ENCODE measurements around the gene ZBTB20. TPM values are rescaled to one million over a fixed set of nuclear protein-coding genes. Genes with fewer than 3 reads are reported as not detected.

Gene ZBTB20
- total RNA-seq, 4 donors from 2014 or later = 69.9 to 112 (median 80.8) TPM

DNA sequence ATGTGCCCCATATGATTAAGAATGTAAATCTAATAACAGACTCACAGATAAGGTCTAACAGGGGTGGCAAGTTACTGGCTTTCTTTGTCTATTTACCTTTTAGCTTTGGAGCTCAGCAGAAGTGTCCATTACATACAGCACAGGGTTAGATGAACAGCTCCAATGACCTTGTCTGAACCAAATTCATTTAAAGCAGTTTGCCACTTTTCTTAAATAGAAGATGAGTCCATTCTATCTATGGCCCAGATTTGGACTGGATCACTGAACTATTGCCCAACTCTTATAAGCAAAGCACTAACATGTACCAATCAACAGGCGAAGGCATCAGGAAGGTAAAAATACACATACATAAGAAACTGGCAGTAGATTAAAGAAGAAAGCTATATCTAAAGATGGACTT is 638.9 kb downstream of the ZBTB20 start:
- Histone ChIP-seq H3K36me3 (no peaks in the 10 kb centered on the region), H3K4me3 (no peak overlapping the region), H3K9me3 (no peaks in the 10 kb centered on the region), H3K4me1 (peaks cover 23 to 34% (median 24%) of the 10 kb centered on the region in 4 donors), H3K27ac (replicated peaks in 1 of 4) (no peak overlapping the region), H3K27me3 (no peaks in the 10 kb centered on the region)
- TF ChIP-seq, protein P1, sequence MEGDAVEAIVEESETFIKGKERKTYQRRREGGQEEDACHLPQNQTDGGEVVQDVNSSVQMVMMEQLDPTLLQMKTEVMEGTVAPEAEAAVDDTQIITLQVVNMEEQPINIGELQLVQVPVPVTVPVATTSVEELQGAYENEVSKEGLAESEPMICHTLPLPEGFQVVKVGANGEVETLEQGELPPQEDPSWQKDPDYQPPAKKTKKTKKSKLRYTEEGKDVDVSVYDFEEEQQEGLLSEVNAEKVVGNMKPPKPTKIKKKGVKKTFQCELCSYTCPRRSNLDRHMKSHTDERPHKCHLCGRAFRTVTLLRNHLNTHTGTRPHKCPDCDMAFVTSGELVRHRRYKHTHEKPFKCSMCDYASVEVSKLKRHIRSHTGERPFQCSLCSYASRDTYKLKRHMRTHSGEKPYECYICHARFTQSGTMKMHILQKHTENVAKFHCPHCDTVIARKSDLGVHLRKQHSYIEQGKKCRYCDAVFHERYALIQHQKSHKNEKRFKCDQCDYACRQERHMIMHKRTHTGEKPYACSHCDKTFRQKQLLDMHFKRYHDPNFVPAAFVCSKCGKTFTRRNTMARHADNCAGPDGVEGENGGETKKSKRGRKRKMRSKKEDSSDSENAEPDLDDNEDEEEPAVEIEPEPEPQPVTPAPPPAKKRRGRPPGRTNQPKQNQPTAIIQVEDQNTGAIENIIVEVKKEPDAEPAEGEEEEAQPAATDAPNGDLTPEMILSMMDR (IDR thresholded peaks at IDR 0.05) = no peak
- TF ChIP-seq POLR2A (IDR thresholded peaks at IDR 0.05; ENCODE audit: low read depth) = no peak
- TF ChIP-seq EP300 (IDR thresholded peaks at IDR 0.05) = no peak
- TF ChIP-seq POLR2AphosphoS5 (IDR thresholded peaks at IDR 0.05) = no peak
- WGBS = 83% methylated on average over 1 of the region's 1 CpG
- intact Hi-C loops (cut with DNase I) = no loop called here
- no peak for DNase-seq (ENCODE audit: extremely low spot score)

DNA sequence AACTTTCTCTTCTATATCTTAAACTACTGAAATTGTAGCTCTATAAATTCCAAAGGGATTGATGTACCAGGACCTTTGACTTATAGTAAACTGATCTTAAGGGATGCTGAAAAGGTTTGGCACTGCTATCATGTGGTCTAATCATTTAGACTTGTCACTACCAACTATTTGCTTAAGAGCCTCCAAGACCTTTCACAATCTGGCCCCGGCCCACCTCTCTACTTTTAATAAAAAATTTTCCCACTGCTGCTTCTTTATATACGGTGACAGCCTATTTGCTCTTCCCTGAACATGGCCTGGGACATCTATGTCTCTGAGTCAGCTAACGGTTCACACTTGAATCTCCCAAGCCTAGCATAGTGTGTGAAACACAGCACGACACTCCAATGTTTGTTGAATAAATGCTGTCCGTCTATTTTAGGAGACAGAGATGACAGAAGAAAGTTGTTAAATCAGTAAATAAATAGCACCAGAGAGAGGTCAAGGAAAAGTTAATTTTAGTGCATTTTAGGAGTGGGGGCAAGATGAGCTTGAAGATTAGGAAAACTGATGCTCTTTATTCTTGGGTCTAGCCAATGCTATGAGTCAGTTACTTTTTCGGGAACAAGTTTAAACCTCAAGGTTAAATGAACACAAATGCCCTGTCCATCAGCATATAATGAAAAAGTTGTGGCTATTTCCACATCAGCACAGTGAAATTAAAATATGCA is 640.3 kb downstream of the ZBTB20 start:
- Histone ChIP-seq H3K9me3 (no peaks in the 10 kb centered on the region), H3K27me3 (no peaks in the 10 kb centered on the region), H3K36me3 (no peaks in the 10 kb centered on the region), H3K4me3 (no peak overlapping the region), H3K4me1 (peaks cover 23 to 34% (median 24%) of the 10 kb centered on the region in 4 donors), H3K27ac (replicated peaks in 1 of 4) (peak overlapping the region in 1 of 4 donors; percentile 32)
- intact Hi-C loops (cut with DNase I) = no loop called here
- WGBS = 45% methylated on average over 6 of the region's 6 CpGs
- no peak for TF ChIP-seq POLR2AphosphoS5 (IDR thresholded peaks at IDR 0.05)
- TF ChIP-seq, protein P1 (IDR thresholded peaks at IDR 0.05) = no peak
- no peak for TF ChIP-seq EP300 (IDR thresholded peaks at IDR 0.05)
- TF ChIP-seq POLR2A (IDR thresholded peaks at IDR 0.05; ENCODE audit: low read depth) = no peak
- no peak for DNase-seq (ENCODE audit: extremely low spot score)

DNA sequence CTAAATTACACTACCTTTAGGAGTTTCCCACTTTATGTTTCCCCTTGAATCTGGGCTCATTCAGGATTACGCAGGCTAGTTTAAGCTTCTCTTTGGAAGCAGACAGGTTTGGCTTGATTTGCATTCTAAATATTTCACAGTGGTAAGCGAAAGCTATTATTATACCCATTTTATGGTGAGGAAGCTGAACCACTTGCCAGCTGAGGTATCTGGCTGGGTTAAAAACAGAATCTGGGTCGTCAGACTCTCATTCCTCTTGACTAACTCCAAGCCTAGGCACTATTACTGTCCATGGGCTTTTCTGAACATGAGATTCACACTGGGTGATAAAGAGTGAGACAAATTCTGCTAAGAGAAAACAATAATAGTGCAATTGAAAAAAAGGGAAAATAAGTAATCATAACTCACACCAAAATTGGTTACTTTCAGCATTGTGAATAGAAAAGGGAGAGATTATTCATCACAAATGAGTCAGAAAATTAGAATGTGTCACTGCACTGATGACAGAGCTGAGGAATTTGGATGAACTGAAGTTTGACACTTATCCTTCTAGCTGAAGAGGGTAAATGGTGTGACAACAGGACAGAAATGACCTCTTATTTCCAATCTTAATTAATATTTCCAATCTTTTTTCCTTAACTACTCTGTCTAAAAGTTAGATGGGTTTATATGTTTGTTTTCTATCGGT is 642.0 kb downstream of the ZBTB20 start:
- 96% methylated on average over 4 of the region's 4 CpGs for WGBS
- TF ChIP-seq, protein P1 (IDR thresholded peaks at IDR 0.05) = no peak
- TF ChIP-seq POLR2AphosphoS5 (IDR thresholded peaks at IDR 0.05) = no peak
- no peak for TF ChIP-seq EP300 (IDR thresholded peaks at IDR 0.05)
- no peak for TF ChIP-seq POLR2A (IDR thresholded peaks at IDR 0.05; ENCODE audit: low read depth)

DNA sequence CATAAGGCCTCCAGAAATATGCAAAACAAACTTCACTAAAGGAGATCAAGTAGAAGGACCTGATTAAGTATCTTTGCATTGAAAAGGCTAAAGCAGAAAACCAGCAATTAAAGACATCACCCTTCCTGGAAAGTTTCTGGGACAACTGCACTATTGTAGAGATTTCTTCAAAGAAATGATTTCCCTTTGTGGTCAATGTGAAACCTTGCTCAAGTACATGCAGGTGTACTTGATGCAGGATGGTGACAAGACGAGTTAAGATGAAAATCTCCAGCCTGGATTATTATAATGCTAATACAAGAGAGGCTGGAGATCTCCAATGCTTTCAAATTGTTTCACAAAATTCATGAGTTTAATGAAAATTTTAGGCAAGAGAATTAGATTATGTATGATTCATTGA is 644.9 kb downstream of the ZBTB20 start:
- Histone ChIP-seq H3K27me3 (no peaks in the 10 kb centered on the region), H3K27ac (replicated peaks in 1 of 4) (no peak overlapping the region), H3K4me3 (no peak overlapping the region), H3K9me3 (no peaks in the 10 kb centered on the region), H3K4me1 (peaks cover 25 to 45% (median 32%) of the 10 kb centered on the region in 4 donors), H3K36me3 (no peaks in the 10 kb centered on the region)
- no peak for TF ChIP-seq EP300 (IDR thresholded peaks at IDR 0.05)
- no peak for TF ChIP-seq POLR2A (IDR thresholded peaks at IDR 0.05; ENCODE audit: low read depth)
- no peak for TF ChIP-seq POLR2AphosphoS5 (IDR thresholded peaks at IDR 0.05)
- TF ChIP-seq, protein P1 (IDR thresholded peaks at IDR 0.05) = no peak
- 92% methylated on average over 1 of the region's 1 CpG for WGBS
- DNase-seq (ENCODE audit: extremely low spot score) = no peak
- intact Hi-C loops (cut with DNase I) = no loop called here

More for the DNA sequence above, 642.0 kb downstream of the ZBTB20 start:
- intact Hi-C loops (cut with DNase I) = no loop called here
- H3K9me3 ChIP-seq = no peaks in the 10 kb centered on the region
- H3K4me3 ChIP-seq = no peak overlapping the region
- DNase-seq (ENCODE audit: extremely low spot score) = no peak
- H3K4me1 ChIP-seq = peaks cover 23 to 38% (median 25%) of the 10 kb centered on the region in 4 donors
- no peaks in the 10 kb centered on the region for H3K27me3 ChIP-seq
- peak overlapping the region in 1 of 4 donors; percentile 1 for H3K27ac ChIP-seq (replicated peaks in 1 of 4)
- H3K36me3 ChIP-seq = no peaks in the 10 kb centered on the region

All from esophagus muscularis mucosa (tissue), 4 donors.